Heart left ventricle (tissue), 16 donors: ENCODE data around the gene CHODL. TPM values are rescaled to one million over a fixed set of nuclear protein-coding genes. Genes with fewer than 3 reads are reported as not detected.

ENCODE experiments used
- ATAC-seq, 4 donors: fragments of 200-7000 bp; cut with Tn5 transposase; one replicate each; pipeline ENCODE4 v1.9.1; 2020 to 2022; ENCODE audit warnings: moderate library complexity in 4 of 4, mild to moderate bottlenecking in 3 of 4, moderate number of reproducible peaks in 1 of 4
- DNase-seq, 5 donors: peaks; one replicate each; pipeline ENCODE4 v3.0.0-alpha.2; 2020
- H3K27ac ChIP-seq, 12 donors: fragments of 200-600 bp; sonication (generic) in 4 of 12; one replicate each; pipeline versions ENCODE4 v1.5.0 to v1.8.0; 2016 to 2022; ENCODE audit warnings: mild to moderate bottlenecking in 2 of 12
- H3K27me3 ChIP-seq, 9 donors: fragments of 200-600 bp; sonication (generic) in 2 of 9; one replicate each; pipeline versions ENCODE4 v1.5.1 to v1.8.0; 2016 to 2022; ENCODE audit warnings: mild to moderate bottlenecking in 3 of 9
- H3K36me3 ChIP-seq, 9 donors: fragments of 200-600 bp; sonication (generic) in 2 of 9; one replicate each; pipeline versions ENCODE4 v1.5.0 to v1.8.0; 2018 to 2022; ENCODE audit warnings: mild to moderate bottlenecking in 2 of 9
- H3K4me1 ChIP-seq, 12 donors: fragments of 200-600 bp; sonication (generic) in 4 of 12; one replicate each; pipeline versions ENCODE4 v1.5.0 to v1.8.0; 2016 to 2022; ENCODE audit warnings: mild to moderate bottlenecking in 3 of 12
- H3K4me3 ChIP-seq, 12 donors: fragments of 200-600 bp; sonication (generic) in 4 of 12; one replicate each; pipeline versions ENCODE4 v1.5.0 to v1.8.0; 2017 to 2022; ENCODE audit warnings: mild to moderate bottlenecking in 9 of 12, moderate library complexity in 4 of 12
- H3K9me3 ChIP-seq, 12 donors: fragments of 200-600 bp; sonication (generic) in 4 of 12; one replicate each; pipeline versions ENCODE4 v1.5.0 to v1.8.0; 2016 to 2022; ENCODE audit warnings: mild to moderate bottlenecking in 1 of 12
- POLR2A ChIP-seq, 2 donors: fragments of 450-650 bp; IDR thresholded peaks; one replicate each; pipeline ENCODE4 v1.6.1; 2017; ENCODE audit warnings: antibody characterized with exemption in 2 of 2, mild to moderate bottlenecking in 2 of 2, moderate library complexity in 2 of 2
- WGBS, 4 donors: extraction: QIAGEN DNeasy Blood & Tissue Kit in 2 of 4; methylation state at CpG; one replicate each; pipeline versions ENCODE4 v1.1.5 to v1.1.7; 2013 to 2018; 5-methylcytosine and 5-hydroxymethylcytosine counted together
- intact Hi-C, 10 donors: fragments of 100-400 bp; cut with DNase I; formaldehyde crosslinking; loops; one replicate each; pipeline versions ENCODE4 v1.11.1 to v1.14.2; 2022
- long read RNA-seq, 3 donors: library from polyadenylated mRNA; unstranded; transcript quantifications; one replicate each; pipeline ENCODE4 v2.0.0, GENCODE V29; 2020 to 2021
- polyA plus RNA-seq, 2 donors: library from polyadenylated mRNA; stranded (reverse); fragments of 200-250 nt; gene quantifications; one replicate each; pipeline ENCODE4 v1.2.3, GENCODE V29; 2013
- total RNA-seq, 9 donors: library from RNA; depleted of rRNA in 2 of 9; stranded (reverse); fragments of >200 nt in 2 of 9; fragmentation: NEBNext Ultra II Directional in 3 of 9; extraction: Animal tissue kit (Norgen Biotek cat#: 25700) in 3 of 9; gene quantifications; one replicate each; pipeline versions ENCODE4 v1.1.0 to v1.2.4, GENCODE V29; 2016 to 2023
- TF ChIP-seq, protein P1 (sequence below), 12 donors: fragments of 200-600 bp; sonication (generic) in 4 of 12; IDR thresholded peaks; one replicate each; pipeline versions ENCODE4 v1.5.0 to v1.8.0; 2018 to 2022; ENCODE audit warnings: antibody characterized with exemption in 12 of 12, mild to moderate bottlenecking in 5 of 12
- donor health status: ischemic (EF 13 %, LVEDD 7.1; RV severe dilation, severe dysfunction).
- donor health status: healthy with polysubstance abuse.
- donor health status: DM: no; HTN: yes; CAD: no.
- donor health status: DM: no; HTN: no; CAD: no.
- donor health status: ischemic (EF 25% LVEDD 6.9; RV normal size, moderate dysfunction).
- donor health status: ischemic (EF 25% LVEDD 5.7; RV mildly dilated, moderate dysfunction).
- donor health status: healthy.
- donor health status: DM: yes; HTN: yes; CAD: no.
- donor health status: ischemic (EF 35%, LVEDD 5.7; RV mildly dilated, moderate dysfunction).
- donor health status: nonischemic (EF 11% LVEDD 7.7; RV severe dilation, severe dysfunction).
- donor health status: DM: yes; HTN: yes; CAD: no.
- donor health status: PGD.
- donor health status: ischemic (EF 29% LVEDD 5.4; RV normal size, mild dysfunction).
- donor health status: nonischemic (EF 23%, LVEDD 6.1; RV moderate dilation, normal function).

Gene CHODL, protein sequence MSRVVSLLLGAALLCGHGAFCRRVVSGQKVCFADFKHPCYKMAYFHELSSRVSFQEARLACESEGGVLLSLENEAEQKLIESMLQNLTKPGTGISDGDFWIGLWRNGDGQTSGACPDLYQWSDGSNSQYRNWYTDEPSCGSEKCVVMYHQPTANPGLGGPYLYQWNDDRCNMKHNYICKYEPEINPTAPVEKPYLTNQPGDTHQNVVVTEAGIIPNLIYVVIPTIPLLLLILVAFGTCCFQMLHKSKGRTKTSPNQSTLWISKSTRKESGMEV
- total RNA-seq = under 1 TPM in 7 of 9 donors, not detected in 2; 0.16 to 0.58 (median 0.42) TPM
- polyA plus RNA-seq = under 1 TPM; 0.15 to 0.22 TPM
- long read RNA-seq, donor 1, partial matches to known transcripts = 0 of 1 reads
- long read RNA-seq, donor 1, other reads (novel, unspliced or antisense) = 0 of 1 reads
- long read RNA-seq, donor 2 = 0 reads
- long read RNA-seq, donor 3 = 0 reads

DNA sequence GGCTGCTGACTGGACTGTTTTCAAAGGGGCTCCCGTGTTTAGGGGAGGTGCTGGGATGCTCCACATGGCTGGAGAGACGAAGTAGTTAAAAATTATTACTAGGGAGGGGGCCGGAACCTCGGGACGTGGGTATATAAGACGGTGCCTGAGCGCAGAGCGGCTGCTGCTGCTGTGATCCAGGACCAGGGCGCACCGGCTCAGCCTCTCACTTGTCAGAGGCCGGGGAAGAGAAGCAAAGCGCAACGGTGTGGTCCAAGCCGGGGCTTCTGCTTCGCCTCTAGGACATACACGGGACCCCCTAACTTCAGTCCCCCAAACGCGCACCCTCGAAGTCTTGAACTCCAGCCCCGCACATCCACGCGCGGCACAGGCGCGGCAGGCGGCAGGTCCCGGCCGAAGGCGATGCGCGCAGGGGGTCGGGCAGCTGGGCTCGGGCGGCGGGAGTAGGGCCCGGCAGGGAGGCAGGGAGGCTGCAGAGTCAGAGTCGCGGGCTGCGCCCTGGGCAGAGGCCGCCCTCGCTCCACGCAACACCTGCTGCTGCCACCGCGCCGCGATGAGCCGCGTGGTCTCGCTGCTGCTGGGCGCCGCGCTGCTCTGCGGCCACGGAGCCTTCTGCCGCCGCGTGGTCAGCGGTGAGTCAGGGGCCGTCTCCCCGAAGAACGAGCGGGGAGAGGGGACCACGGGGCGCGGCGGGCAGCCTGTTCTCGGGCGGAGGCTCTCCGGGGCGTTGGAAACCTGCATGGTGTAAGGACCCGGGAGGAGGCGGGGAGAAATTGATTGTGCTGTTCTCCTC, at the start of gene CHODL:
Gene CHODL, plus strand, starts transcription at position 163 of the 793 bp plus-strand sequence. Its CDS starts 391 bp downstream, at position 554.
- peak in 2 of 5 donors; percentile 20 to 52 for DNase-seq
- ATAC-seq = peak in 2 of 4 donors; percentile 41 to 55
- TF ChIP-seq POLR2A (IDR thresholded peaks at IDR 0.05) = no peak
- TF ChIP-seq, protein P1, sequence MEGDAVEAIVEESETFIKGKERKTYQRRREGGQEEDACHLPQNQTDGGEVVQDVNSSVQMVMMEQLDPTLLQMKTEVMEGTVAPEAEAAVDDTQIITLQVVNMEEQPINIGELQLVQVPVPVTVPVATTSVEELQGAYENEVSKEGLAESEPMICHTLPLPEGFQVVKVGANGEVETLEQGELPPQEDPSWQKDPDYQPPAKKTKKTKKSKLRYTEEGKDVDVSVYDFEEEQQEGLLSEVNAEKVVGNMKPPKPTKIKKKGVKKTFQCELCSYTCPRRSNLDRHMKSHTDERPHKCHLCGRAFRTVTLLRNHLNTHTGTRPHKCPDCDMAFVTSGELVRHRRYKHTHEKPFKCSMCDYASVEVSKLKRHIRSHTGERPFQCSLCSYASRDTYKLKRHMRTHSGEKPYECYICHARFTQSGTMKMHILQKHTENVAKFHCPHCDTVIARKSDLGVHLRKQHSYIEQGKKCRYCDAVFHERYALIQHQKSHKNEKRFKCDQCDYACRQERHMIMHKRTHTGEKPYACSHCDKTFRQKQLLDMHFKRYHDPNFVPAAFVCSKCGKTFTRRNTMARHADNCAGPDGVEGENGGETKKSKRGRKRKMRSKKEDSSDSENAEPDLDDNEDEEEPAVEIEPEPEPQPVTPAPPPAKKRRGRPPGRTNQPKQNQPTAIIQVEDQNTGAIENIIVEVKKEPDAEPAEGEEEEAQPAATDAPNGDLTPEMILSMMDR (IDR thresholded peaks at IDR 0.05) = no peak
- Histone ChIP-seq H3K27me3 (peaks cover 0 to 32% (median 21%) of the 10 kb centered on the region in 9 donors), H3K4me1 (peaks cover 0 to 12% (median 0%) of the 10 kb centered on the region in 12 donors), H3K27ac (no peak within 1 kb of the TSS), H3K9me3 (no peaks in the 10 kb centered on the region), H3K4me3 (peak within 1 kb of the TSS in 11 of 12 donors; percentile 20 to 59 (median 43)), H3K36me3 (no peaks in the 10 kb centered on the region)
- intact Hi-C loops = no loop called here
- WGBS, 4 donors = 1 to 4% (median 3%) methylated on average over 43 to 72 of the region's 72 CpGs

DNA sequence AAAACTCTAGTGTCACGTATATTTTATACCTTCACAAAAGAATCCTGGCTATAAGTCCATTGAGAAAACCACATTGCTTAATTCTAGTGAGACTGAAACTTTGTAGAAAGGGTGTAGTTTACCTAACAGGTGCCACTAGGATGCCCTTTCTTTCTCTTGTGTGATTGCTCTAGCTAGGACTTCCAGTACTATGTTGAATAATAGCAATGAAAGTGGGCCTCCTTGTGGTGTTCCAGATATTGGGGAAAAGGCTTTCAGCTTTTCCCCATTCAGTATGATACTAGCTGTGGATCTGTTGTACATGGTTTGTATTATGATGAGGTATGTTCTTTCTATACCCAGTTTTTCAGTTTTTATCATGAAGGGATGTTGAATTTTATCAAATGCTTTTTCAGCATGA, 39.7 kb upstream of the CHODL start:
- no peak for DNase-seq
- TF ChIP-seq, protein P1 (IDR thresholded peaks at IDR 0.05) = peak in 4 of 12 donors; percentile 21 to 39 (median 35)
- no peak for TF ChIP-seq POLR2A (IDR thresholded peaks at IDR 0.05)
- Histone ChIP-seq H3K4me3 (no peak overlapping the region), H3K27ac (no peak overlapping the region), H3K9me3 (peaks cover 0 to 5% (median 0%) of the 10 kb centered on the region in 12 donors), H3K36me3 (no peaks in the 10 kb centered on the region), H3K27me3 (no peaks in the 10 kb centered on the region), H3K4me1 (no peaks in the 10 kb centered on the region)
- intact Hi-C loops = no loop called here
- no peak for ATAC-seq
- 91 to 98% (median 94%) methylated on average over 1 of the region's 1 CpG for WGBS, 4 donors

DNA sequence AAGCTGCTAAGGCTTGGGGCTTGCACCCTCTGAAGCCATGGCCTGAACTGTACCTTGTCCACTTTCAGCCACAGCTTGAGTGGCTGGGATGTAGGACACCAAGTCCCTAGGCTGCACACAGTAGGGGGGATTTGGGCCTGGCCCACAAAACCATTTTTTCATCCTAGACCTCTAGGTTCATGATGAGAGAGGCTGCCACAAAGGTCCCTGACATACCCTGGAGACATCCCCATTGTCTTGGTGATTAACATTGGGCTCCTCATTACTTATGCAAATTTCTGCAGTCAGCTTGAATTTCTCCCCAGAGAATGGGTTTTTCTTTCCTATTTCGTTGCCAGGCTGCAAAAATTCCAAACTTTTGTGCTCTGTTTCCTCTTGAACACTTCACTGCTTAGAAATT, 26.3 kb upstream of the CHODL start:
- ATAC-seq (no peak), DNase-seq (no peak)
- Histone ChIP-seq H3K4me3 (no peak overlapping the region), H3K27me3 (no peaks in the 10 kb centered on the region), H3K36me3 (no peaks in the 10 kb centered on the region), H3K4me1 (no peaks in the 10 kb centered on the region), H3K27ac (no peak overlapping the region), H3K9me3 (peaks cover 0 to 32% (median 12%) of the 10 kb centered on the region in 12 donors)
- intact Hi-C loops = no loop called here
- WGBS, 4 donors = 21 to 51% (median 31%) methylated on average over 1 of the region's 1 CpG
- TF ChIP-seq POLR2A (IDR thresholded peaks at IDR 0.05) = no peak
- TF ChIP-seq, protein P1 (IDR thresholded peaks at IDR 0.05) = no peak

DNA sequence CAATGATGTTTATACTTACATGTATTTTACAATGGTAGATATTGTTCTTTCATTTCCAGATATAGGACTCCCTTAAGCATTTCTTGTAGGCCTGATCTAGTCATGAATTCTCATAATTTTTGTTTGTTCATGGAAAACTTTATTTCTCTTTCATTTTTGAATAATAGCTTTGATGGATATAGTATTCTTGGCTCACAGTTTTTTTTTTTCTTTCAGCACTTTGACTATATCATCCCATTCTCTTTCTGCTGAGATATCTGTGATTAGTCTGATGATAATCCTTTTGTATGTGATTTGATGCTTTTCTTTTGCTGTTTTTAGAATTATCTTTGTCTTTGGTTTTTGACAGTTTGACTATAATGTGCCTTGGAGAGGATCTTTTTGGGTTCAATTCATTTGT, 24.1 kb upstream of the CHODL start:
- DNase-seq (no peak), ATAC-seq (no peak)
- TF ChIP-seq POLR2A (IDR thresholded peaks at IDR 0.05) = no peak
- TF ChIP-seq, protein P1 (IDR thresholded peaks at IDR 0.05) = no peak

More for the DNA sequence above, 24.1 kb upstream of the CHODL start:
- H3K9me3 ChIP-seq = peaks cover 0 to 32% (median 12%) of the 10 kb centered on the region in 12 donors
- H3K4me3 ChIP-seq = no peak overlapping the region
- no peak overlapping the region for H3K27ac ChIP-seq
- H3K4me1 ChIP-seq = no peaks in the 10 kb centered on the region
- intact Hi-C loops = no loop called here
- H3K27me3 ChIP-seq = no peaks in the 10 kb centered on the region
- H3K36me3 ChIP-seq = no peaks in the 10 kb centered on the region
